NCI-H1930 (cell line): Measurements from ENCODE around the gene RABGGTA.
A peak's percentile ranks its signal among the peaks of the same experiment; 100 is the strongest.

Experiments used
- DNase-seq, 2 experiments: peaks; one replicate each; lab custom pipeline; 2025; lab: John Stamatoyannopoulos, UW

Gene RABGGTA

GRCh38 chr14:24304019-24304387 lies 32.6 kb upstream of the RABGGTA start:
- no peak for DNase-seq

GRCh38 chr14:24300326-24300980 lies 29.1 kb upstream of the RABGGTA start:
- DNase-seq, result no peak

GRCh38 chr14:24299255-24300191 lies 28.1 kb upstream of the RABGGTA start, which contains the start of the genes DHRS1 and NOP9:
Gene DHRS1, minus strand, starts transcription at chr14:24299780. Its CDS starts 674 bp downstream, at chr14:24299106.
Gene NOP9, plus strand, starts transcription at chr14:24299850. Its CDS starts 105 bp downstream, at chr14:24299955.
- DNase-seq, result peak; percentile 62 to 82

GRCh38 chr14:24298892-24299254 lies 27.5 kb upstream of the RABGGTA start:
- no peak for DNase-seq

GRCh38 chr14:24297190-24297964 lies 26.0 kb upstream of the RABGGTA start:
- DNase-seq, result peak in 1 of 2 experiments; percentile 17

- peak; percentile 18 to 29 for DNase-seq
Measured at GRCh38 chr14:24296341-24297157, 25.2 kb upstream of the RABGGTA start.

- DNase-seq, result no peak
Measured at GRCh38 chr14:24293525-24293924, 22.1 kb upstream of the RABGGTA start.

GRCh38 chr14:24292118-24292807 lies 20.9 kb upstream of the RABGGTA start:
- DNase-seq, result no peak

GRCh38 chr14:24291446-24292117 lies 20.2 kb upstream of the RABGGTA start:
- no peak for DNase-seq

GRCh38 chr14:24290746-24291145 lies 19.3 kb upstream of the RABGGTA start:
- DNase-seq, result no peak

GRCh38 chr14:24289649-24290280 lies 18.4 kb upstream of the RABGGTA start:
- DNase-seq, result no peak

GRCh38 chr14:24286996-24287395 lies 15.6 kb upstream of the RABGGTA start:
- DNase-seq, result no peak

GRCh38 chr14:24285351-24285750 lies 14.0 kb upstream of the RABGGTA start:
- no peak for DNase-seq

- DNase-seq, result no peak
Measured at GRCh38 chr14:24284501-24285035, 13.2 kb upstream of the RABGGTA start.

- DNase-seq, result no peak
Measured at GRCh38 chr14:24283796-24284460, 12.5 kb upstream of the RABGGTA start.

- DNase-seq, result no peak
Measured at GRCh38 chr14:24282736-24283135, 11.3 kb upstream of the RABGGTA start.

- DNase-seq, result no peak
Measured at GRCh38 chr14:24281636-24282035, 10.2 kb upstream of the RABGGTA start.

GRCh38 chr14:24280797-24281460 lies 9.5 kb upstream of the RABGGTA start:
- DNase-seq, result no peak
